ENCODE measurements around the gene APOA4. TPM values are rescaled to one million over a fixed set of nuclear protein-coding genes. Genes with fewer than 3 reads are reported as not detected.

The APOA4 gene
- total RNA-seq, 4 donors from 2014 or later = 2.6 to 3.5 TPM; not detected in 2

DNA sequence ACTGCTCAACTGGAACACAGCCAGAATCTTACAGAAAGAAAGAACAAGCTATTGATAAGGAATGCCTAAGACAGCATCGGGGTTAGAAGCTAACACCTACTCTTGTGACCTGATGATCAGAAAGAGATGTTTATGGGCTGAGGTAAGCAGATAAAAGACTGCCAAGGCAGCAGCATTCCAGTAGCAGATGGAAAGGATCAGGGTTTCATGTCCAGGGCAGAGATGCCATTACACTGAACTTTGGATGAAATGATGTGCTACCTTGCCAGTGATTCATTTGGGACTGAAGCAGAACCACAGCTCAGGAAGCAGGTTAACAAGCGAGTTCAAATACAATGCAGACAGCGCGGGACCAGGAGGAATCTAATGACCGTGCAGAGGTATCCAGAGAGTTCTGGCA is 41.4 kb upstream of the APOA4 start:
- H3K9me3 ChIP-seq = no peaks in the 10 kb centered on the region
- DNase-seq (no peak), ATAC-seq (no peak)
- no peak overlapping the region for H3K27ac ChIP-seq
- H3K4me1 ChIP-seq = peaks cover 30 to 34% of the 10 kb centered on the region in 2 donors
- H3K36me3 ChIP-seq = peaks cover 0 to 57% of the 10 kb centered on the region in 2 donors
- TF ChIP-seq POLR2A (IDR thresholded peaks at IDR 0.05) = no peak
- TF ChIP-seq, protein P1, sequence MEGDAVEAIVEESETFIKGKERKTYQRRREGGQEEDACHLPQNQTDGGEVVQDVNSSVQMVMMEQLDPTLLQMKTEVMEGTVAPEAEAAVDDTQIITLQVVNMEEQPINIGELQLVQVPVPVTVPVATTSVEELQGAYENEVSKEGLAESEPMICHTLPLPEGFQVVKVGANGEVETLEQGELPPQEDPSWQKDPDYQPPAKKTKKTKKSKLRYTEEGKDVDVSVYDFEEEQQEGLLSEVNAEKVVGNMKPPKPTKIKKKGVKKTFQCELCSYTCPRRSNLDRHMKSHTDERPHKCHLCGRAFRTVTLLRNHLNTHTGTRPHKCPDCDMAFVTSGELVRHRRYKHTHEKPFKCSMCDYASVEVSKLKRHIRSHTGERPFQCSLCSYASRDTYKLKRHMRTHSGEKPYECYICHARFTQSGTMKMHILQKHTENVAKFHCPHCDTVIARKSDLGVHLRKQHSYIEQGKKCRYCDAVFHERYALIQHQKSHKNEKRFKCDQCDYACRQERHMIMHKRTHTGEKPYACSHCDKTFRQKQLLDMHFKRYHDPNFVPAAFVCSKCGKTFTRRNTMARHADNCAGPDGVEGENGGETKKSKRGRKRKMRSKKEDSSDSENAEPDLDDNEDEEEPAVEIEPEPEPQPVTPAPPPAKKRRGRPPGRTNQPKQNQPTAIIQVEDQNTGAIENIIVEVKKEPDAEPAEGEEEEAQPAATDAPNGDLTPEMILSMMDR (IDR thresholded peaks at IDR 0.05 in 4 of 5, conservative IDR thresholded peaks at IDR 0.05 in 1 of 5) = no peak
- H3K27me3 ChIP-seq = no peaks in the 10 kb centered on the region
- in situ Hi-C loops (cut with MboI; ENCODE audit: low sequenced_read_pairs in 4 of 4) = no loop called here
- intact Hi-C loops (cut with DNase I; ENCODE audit: low total_unique reads) = no loop called here
- no peak overlapping the region for H3K4me3 ChIP-seq

DNA sequence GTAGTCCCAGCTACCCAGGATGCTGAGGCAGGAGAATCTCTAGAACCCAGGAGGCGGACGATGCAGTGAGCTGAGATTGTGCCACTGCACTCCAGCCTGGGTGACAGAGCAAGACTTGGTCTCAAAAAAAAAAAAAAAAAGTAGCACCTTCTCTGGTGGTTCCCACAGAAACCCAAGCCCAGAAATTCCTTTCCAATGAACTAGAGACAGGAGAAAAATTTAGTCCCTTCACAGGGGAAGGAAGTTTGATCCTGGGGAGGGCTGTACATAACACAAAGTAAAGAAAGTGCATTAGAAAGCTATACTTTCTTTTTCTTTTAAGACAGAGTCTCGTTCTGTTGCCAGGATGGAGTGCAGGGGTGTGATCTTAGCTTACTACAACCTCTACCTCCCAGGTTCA is 39.8 kb upstream of the APOA4 start:
- Histone ChIP-seq H3K36me3 (peaks cover 0 to 69% of the 10 kb centered on the region in 2 donors), H3K27me3 (no peaks in the 10 kb centered on the region), H3K4me1 (peaks cover 19 to 25% of the 10 kb centered on the region in 2 donors), H3K4me3 (no peak overlapping the region), H3K27ac (no peak overlapping the region), H3K9me3 (no peaks in the 10 kb centered on the region)
- in situ Hi-C loops (cut with MboI; ENCODE audit: low sequenced_read_pairs in 4 of 4) (no loop called here), intact Hi-C loops (cut with DNase I; ENCODE audit: low total_unique reads) (no loop called here)
- DNase-seq (no peak), ATAC-seq (no peak)
- TF ChIP-seq, protein P1 (IDR thresholded peaks at IDR 0.05 in 4 of 5, conservative IDR thresholded peaks at IDR 0.05 in 1 of 5) = no peak
- no peak for TF ChIP-seq POLR2A (IDR thresholded peaks at IDR 0.05)

DNA sequence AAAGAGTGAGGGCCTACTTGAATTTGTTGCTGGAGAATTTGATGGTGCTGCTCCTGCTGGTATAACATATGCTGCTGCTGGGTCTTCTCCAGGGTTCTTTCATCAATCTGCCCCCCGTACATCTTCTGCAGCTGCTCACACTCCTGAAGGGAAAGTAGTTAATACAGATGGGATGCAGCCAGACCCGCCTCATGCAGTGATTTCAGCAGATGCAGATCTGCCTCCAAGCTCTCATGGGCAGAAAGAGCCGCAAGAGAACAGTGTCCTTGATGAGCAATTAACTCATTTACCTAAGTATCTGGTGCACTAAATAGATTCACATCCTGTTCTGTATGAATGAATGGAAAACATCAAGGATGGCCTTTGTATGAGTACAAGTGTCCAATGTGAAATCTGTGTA is 39.1 kb upstream of the APOA4 start:
- peaks cover 0 to 67% of the 10 kb centered on the region in 2 donors for H3K36me3 ChIP-seq
- intact Hi-C loops (cut with DNase I; ENCODE audit: low total_unique reads) (no loop called here), in situ Hi-C loops (cut with MboI; ENCODE audit: low sequenced_read_pairs in 4 of 4) (no loop called here)
- no peaks in the 10 kb centered on the region for H3K9me3 ChIP-seq
- no peak overlapping the region for H3K4me3 ChIP-seq
- ATAC-seq (no peak), DNase-seq (no peak)
- no peak overlapping the region for H3K27ac ChIP-seq
- TF ChIP-seq, protein P1 (IDR thresholded peaks at IDR 0.05 in 4 of 5, conservative IDR thresholded peaks at IDR 0.05 in 1 of 5) = no peak
- no peak for TF ChIP-seq POLR2A (IDR thresholded peaks at IDR 0.05)
- H3K27me3 ChIP-seq = no peaks in the 10 kb centered on the region
- H3K4me1 ChIP-seq = peaks cover 12 to 19% of the 10 kb centered on the region in 2 donors

DNA sequence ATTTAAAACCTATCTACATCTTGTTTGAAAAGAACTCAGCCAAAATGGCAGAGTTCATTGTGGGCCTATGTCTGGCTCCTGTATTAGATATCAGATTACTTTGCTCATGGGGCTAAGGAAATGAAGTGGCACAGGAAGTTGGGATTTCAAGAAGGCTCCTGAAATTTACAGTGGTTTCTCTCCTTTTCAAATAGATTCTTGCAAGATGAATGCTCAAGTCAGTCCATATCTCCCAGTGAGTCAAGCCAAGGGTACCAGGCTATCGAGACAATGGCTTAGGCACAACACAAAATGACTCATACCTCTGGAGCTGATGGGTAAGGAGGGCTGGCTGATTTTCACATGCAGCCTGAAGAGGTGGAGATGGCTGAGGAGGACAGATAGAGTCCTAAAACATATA is 38.4 kb upstream of the APOA4 start:
- no peak overlapping the region for H3K27ac ChIP-seq

More for the DNA sequence above, 38.4 kb upstream of the APOA4 start:
- intact Hi-C loops (cut with DNase I; ENCODE audit: low total_unique reads) (no loop called here), in situ Hi-C loops (cut with MboI; ENCODE audit: low sequenced_read_pairs in 4 of 4) (no loop called here)
- Histone ChIP-seq H3K9me3 (no peaks in the 10 kb centered on the region), H3K4me1 (peaks cover 9 to 14% of the 10 kb centered on the region in 2 donors), H3K36me3 (peaks cover 0 to 61% of the 10 kb centered on the region in 2 donors), H3K4me3 (no peak overlapping the region), H3K27me3 (no peaks in the 10 kb centered on the region)
- ATAC-seq = no peak
- TF ChIP-seq POLR2A (IDR thresholded peaks at IDR 0.05) = no peak
- TF ChIP-seq, protein P1 (IDR thresholded peaks at IDR 0.05 in 4 of 5, conservative IDR thresholded peaks at IDR 0.05 in 1 of 5) = no peak
- no peak for DNase-seq
